Neuron (in vitro differentiated cells): ENCODE data around the gene DPH6.
"Not testable (repeated sequence)": the region's sequence is repeated elsewhere in the genome, so short reads cannot be mapped to it uniquely, and the experiment has no call there.

Experiments used
- H2AFZ ChIP-seq: one replicate; pipeline ENCODE4 v1.6.1; 2013; ENCODE audit warnings: low read depth, mild to moderate bottlenecking, inconsistent platforms, low read length, moderate library complexity
- H3K27me3 ChIP-seq: one replicate; pipeline ENCODE4 v1.6.1; 2013; ENCODE audit warnings: low read length; ENCODE audit not compliant: insufficient read depth
- H3K36me3 ChIP-seq: one replicate; pipeline ENCODE4 v1.6.1; 2013; ENCODE audit warnings: low read length; ENCODE audit not compliant: insufficient read depth
- H3K4me1 ChIP-seq: one replicate; pipeline ENCODE4 v1.6.1; 2013; ENCODE audit warnings: low read length; ENCODE audit not compliant: insufficient read depth
- H3K4me3 ChIP-seq: 2 replicates; pipeline ENCODE4 v1.5.1; 2013; ENCODE audit warnings: mild to moderate bottlenecking, low read length, moderate library complexity
- H3K9me3 ChIP-seq: one replicate; pipeline ENCODE4 v1.6.1; 2013; ENCODE audit warnings: low read length

The DPH6 gene

DNA sequence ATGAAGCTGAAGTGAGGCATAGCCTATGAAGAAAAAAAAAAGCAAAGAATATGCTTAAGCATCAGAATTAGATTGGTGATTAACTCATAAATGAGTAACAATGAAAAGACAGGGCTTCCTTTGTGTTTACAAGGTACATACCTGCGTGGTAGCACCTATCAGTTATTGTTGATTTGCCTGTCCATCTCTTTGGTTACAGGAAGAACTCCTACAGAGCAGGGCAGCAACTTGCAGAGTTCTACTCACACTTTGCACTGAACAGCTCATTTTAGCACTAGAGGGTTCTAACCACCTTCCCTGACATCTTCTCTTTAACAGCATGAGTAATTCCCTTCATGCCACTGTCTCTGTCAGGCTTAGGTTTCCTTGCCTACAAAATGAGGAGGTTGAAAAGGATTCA, 166.0 kb downstream of the DPH6 start:
- H3K9me3 ChIP-seq: no peaks in the 10 kb centered on the region
- H3K36me3 ChIP-seq: no peaks in the 10 kb centered on the region
- no peak overlapping the region for H2AFZ ChIP-seq
- H3K27me3 ChIP-seq: no peaks in the 10 kb centered on the region
- no peak overlapping the region for H3K4me3 ChIP-seq
- no peaks in the 10 kb centered on the region for H3K4me1 ChIP-seq

DNA sequence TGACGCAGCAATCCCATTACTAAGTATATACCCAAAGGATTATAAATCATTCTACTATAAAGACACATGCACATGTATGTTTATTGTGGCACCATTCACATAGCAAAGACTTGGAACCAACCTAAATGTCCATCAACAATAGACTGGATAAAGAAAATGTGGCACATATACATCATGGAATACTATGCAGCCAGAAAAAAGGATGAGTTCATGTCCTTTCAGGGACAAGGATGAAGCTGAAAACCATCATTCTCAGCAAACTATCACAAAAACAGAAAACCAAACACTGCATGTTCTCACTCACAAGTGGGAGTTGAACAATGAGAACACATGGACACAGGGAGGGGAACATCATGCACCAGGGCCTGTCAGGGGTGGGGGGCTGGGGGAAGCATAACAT, 167.5 kb downstream of the DPH6 start:
- H2AFZ ChIP-seq, H3K9me3 ChIP-seq, H3K4me3 ChIP-seq, H3K36me3 ChIP-seq, H3K27me3 ChIP-seq, H3K4me1 ChIP-seq: not testable (repeated sequence)

DNA sequence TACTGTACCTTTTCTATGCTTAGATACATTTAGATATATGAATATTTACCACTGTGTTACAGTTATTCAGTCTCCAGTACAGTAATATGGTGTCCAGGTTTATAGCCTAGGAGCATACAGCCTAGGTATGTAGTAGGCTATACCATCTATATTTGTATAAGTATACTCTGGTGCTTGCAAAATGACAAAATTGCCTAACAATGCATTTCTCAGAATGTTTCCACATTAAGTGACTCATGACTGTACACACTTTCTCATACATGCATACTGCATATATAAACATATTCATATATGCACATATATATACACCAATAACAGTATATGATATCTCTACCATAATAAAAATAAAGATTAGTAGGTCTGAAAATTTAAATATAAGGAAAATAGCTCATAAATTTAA, 169.3 kb downstream of the DPH6 start:
- Histone ChIP-seq H3K4me1 (no peaks in the 10 kb centered on the region), H2AFZ (no peak overlapping the region), H3K36me3 (no peaks in the 10 kb centered on the region), H3K4me3 (no peak overlapping the region), H3K9me3 (no peaks in the 10 kb centered on the region), H3K27me3 (no peaks in the 10 kb centered on the region)

DNA sequence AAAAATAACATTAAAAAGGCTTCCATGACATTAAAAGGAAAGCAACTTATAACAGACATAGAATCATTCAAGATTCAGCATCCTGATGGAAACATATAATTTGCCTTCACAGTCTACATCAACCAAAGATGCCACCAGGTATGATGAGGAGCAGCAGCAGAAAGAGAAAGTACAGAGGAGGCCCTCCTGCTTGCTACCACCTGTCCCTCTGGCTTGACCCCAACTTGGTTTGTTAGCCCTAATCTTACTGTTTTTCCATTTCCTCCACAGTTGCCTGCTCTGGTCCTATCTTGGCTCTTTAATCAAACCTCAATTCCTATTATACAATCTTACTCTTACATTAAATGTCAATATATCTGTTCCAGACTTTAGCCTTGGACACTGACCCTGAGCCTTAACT, 171.3 kb downstream of the DPH6 start:
- no peak overlapping the region for H3K4me3 ChIP-seq
- H3K4me1 ChIP-seq: no peaks in the 10 kb centered on the region
- no peaks in the 10 kb centered on the region for H3K27me3 ChIP-seq
- no peaks in the 10 kb centered on the region for H3K9me3 ChIP-seq
- H2AFZ ChIP-seq: no peak overlapping the region
- H3K36me3 ChIP-seq: no peaks in the 10 kb centered on the region

DNA sequence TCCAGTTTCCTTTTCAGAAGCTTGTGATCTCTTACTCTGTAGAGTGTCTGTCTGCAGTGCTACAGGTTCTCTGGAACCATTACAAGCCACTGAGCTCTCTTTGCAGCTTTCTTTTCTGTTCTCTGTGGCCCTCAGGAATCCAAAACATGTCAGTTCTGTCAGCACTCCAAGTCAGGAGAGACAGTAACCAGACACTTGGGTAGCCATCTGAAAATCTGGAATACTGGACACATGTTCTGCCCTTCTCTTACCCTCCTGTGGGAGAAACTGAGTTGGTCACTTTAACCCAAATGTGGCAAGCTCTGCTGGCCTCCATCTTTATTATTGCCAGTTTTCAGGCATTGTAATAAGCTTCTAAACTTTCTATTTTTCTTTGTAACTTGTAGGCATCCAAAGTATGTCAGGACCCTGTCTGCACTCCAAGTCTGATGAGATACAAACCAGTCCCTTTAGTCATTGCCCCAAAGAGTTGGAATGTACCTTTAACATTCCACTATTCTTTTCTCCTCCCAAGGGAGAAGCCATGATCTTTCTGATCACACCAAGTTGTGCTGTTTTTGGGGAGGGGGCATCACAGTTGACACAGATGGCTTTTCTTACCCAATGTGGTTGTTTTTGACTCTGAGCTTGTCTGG, 183.7 kb downstream of the DPH6 start:
- H3K4me1 ChIP-seq: no peaks in the 10 kb centered on the region
- no peak overlapping the region for H3K4me3 ChIP-seq
- H3K9me3 ChIP-seq: peaks cover 3% of the 10 kb centered on the region
- H2AFZ ChIP-seq: no peak overlapping the region
- H3K36me3 ChIP-seq: no peaks in the 10 kb centered on the region
- H3K27me3 ChIP-seq: no peaks in the 10 kb centered on the region

DNA sequence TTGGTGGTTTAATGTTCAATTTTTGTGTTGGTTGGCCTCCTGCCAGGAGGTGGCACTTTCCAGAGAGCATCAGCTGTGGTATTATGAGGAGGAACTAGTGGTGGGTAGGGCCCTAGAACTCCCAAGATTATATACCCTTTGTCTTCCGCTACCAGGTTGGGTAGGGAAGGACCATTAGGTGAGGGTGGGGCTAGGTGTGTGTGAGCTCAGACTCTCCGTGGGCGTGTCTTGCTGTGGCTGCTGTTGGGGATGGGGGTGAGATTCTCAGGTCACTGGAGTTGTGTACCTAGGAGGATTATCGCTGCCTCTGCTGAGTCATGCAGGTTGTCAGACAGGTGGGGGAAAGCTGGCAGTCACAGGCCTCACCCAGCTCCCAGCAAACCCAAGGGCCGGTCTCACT, 187.1 kb downstream of the DPH6 start:
- H3K4me1 ChIP-seq: no peaks in the 10 kb centered on the region
- no peak overlapping the region for H3K4me3 ChIP-seq
- H3K27me3 ChIP-seq: no peaks in the 10 kb centered on the region
- H3K36me3 ChIP-seq: no peaks in the 10 kb centered on the region
- no peak overlapping the region for H2AFZ ChIP-seq
- H3K9me3 ChIP-seq: peaks cover 6% of the 10 kb centered on the region

DNA sequence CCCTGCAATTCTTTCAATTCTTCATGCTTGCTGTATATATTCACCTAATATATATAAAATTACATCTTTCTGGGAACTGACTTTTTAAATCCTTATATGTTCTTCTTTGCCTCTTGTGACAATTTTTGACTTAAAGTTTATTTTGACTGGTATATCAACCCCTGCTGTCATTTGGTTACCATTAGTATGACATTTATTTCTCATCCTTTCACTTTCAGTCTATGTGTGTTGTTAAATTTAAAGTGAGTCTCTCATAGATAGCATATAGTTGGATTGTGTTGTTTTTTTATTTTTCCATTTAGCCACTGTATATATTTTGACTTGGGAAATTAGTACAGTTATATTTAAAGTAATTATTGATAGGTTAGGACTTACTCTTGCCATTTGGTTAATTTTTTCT, 194.9 kb downstream of the DPH6 start:
- Histone ChIP-seq H3K36me3 (no peaks in the 10 kb centered on the region), H3K4me3 (no peak overlapping the region), H3K4me1 (no peaks in the 10 kb centered on the region)

DNA sequence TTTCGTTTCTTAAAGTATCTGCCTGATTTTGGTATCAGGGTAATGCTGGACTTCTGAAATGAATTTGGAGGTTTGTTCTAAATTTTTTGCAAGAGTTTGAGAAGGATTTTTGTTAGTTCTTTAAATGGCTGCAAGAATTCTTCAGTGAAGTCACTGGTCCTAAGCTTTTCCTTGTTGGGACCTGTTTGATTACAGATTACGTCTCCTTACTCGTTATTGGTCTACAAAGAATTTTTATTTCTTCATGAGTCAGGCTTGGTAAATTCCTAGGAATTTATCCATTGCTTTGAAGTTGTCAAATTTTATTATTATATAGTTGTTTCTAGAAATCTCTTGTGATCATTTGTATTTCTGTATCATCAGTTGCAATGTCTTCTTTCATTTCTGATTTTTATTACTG, 196.0 kb downstream of the DPH6 start:
- Histone ChIP-seq H3K9me3 (no peaks in the 10 kb centered on the region), H2AFZ (no peak overlapping the region), H3K4me3 (no peak overlapping the region), H3K27me3 (no peaks in the 10 kb centered on the region), H3K4me1 (no peaks in the 10 kb centered on the region), H3K36me3 (no peaks in the 10 kb centered on the region)

More for the DNA sequence above, 194.9 kb downstream of the DPH6 start:
- Histone ChIP-seq H2AFZ (no peak overlapping the region), H3K27me3 (no peaks in the 10 kb centered on the region), H3K9me3 (no peaks in the 10 kb centered on the region)

DNA sequence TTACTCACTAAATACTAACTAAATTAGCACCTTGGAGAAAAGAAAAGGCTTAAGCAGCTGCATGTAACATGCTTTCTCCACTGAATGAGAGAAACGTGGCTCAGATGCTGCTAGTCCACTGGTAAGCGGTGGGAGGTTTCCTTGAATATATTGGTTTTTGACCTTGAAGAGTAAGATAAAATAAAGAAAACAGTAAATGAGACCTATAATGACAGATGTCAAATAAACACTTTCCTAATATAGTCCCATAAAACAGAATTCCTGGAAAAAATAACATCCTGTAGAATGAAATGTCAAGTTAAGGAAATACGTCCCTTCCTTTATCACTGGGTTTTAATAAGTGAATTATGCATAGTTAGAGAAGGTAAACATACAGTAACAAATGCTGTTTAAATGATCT, 215.0 kb downstream of the DPH6 start:
- no peak overlapping the region for H2AFZ ChIP-seq
- peaks cover 9% of the 10 kb centered on the region for H3K4me1 ChIP-seq
- H3K4me3 ChIP-seq: no peak overlapping the region
- H3K36me3 ChIP-seq: no peaks in the 10 kb centered on the region
- H3K27me3 ChIP-seq: no peaks in the 10 kb centered on the region
- H3K9me3 ChIP-seq: no peaks in the 10 kb centered on the region

DNA sequence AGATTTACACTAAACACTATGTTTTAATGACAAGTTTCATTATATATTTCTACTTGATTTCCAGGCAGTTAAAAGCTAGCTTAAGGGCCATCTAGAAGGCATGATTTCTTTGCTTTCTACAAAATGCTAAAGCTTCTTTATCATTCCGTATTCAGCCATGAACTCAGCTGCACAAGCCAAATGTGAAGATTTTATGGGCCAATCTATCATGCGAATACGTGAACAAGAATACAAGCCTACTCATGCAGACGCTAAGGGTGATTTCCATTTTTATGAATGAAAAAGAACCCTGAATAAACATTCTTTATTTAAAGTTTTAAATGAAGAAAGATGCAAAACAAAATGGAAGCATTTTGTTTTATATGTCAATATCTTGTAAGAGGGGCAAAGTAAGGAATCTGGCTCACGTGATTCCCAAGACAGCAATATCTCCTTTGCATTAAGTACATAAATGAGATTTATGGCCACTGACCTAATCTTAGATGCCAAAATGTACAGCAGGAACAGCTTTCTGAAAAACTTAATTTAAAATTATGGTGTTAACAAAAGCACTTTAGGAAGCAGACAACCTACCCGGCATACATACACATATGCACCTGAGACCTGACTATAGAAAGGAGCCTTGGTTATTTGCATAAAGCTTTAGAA, 215.8 kb downstream of the DPH6 start:
- Histone ChIP-seq H3K9me3 (no peaks in the 10 kb centered on the region), H3K4me1 (peaks cover 9% of the 10 kb centered on the region), H3K4me3 (no peak overlapping the region), H3K36me3 (no peaks in the 10 kb centered on the region), H2AFZ (no peak overlapping the region), H3K27me3 (no peaks in the 10 kb centered on the region)

DNA sequence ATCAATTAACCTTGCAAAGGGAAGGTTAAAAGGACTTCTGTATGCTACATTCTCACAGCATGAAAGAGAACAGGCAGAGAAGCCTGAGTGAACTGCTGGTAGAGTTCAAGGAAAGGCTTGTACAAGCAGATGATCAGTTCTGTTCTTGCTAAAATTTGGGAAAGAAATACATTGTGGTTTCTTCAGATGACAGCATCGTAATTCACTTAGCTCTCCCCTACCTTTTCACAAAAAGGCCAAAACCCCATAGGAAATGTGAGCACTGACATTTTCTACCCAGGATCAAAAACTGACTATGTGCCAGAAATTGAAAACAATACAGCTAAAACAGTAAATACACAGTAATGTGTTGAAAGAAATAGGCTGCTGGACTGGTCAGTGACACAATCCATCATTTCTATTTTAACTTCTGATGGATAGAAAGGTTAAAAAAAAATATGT, 216.4 kb downstream of the DPH6 start:
- H3K27me3 ChIP-seq: no peaks in the 10 kb centered on the region
- no peak overlapping the region for H3K4me3 ChIP-seq
- peaks cover 9% of the 10 kb centered on the region for H3K4me1 ChIP-seq
- H3K9me3 ChIP-seq: no peaks in the 10 kb centered on the region
- H3K36me3 ChIP-seq: no peaks in the 10 kb centered on the region
- no peak overlapping the region for H2AFZ ChIP-seq

DNA sequence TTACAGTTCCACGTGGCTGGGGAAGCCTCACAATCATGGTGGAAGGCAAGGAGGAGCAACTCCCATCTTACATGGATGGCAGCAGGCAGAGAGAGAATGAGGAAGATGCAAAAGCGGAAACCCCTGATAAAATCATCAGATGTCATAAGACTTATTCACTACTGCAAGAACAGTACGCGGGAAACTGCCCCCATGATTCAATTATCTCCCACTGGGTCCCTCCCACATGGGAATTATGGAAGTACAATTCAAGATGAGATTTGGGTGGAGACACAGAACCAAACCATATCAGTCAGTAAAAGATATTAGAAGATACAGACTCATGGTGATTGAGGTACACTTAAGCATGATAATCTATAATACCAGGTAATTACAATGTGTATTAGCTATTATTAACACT, 217.1 kb downstream of the DPH6 start:
- not testable (repeated sequence) for H3K4me3 ChIP-seq

DNA sequence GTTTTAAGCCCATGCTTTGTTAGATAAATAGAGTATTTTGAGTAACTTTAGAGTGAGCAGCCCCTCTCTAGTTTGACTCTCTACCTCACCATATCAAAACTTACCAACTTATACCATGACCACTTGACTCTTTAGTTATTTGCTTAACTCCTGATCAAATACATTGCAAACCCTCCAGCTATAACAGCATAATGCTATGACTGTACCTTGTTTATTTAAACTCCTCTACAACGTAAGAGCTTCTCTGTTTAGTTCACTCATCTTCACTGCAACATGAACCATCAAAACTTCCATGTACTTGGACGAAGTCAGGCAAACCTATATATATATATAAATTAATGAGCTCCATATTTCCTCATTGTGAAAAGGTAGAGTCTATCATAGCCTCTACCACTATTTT, 218.2 kb downstream of the DPH6 start:
- Histone ChIP-seq H3K4me3 (no peak overlapping the region), H2AFZ (no peak overlapping the region), H3K36me3 (no peaks in the 10 kb centered on the region), H3K4me1 (peaks cover 9% of the 10 kb centered on the region), H3K9me3 (no peaks in the 10 kb centered on the region), H3K27me3 (no peaks in the 10 kb centered on the region)

More for the DNA sequence above, 217.1 kb downstream of the DPH6 start:
- H3K9me3 ChIP-seq, H3K4me1 ChIP-seq, H2AFZ ChIP-seq, H3K27me3 ChIP-seq, H3K36me3 ChIP-seq: not testable (repeated sequence)
